ENCODE data around the gene KRT78. TPM values are rescaled to one million over a fixed set of nuclear protein-coding genes. Genes with fewer than 3 reads are reported as not detected.

KRT78 gene
- total and polyA plus RNA-seq, 2 donors (not counting 1 experiment from before 2014, with no cell fraction given) = not detected

DNA sequence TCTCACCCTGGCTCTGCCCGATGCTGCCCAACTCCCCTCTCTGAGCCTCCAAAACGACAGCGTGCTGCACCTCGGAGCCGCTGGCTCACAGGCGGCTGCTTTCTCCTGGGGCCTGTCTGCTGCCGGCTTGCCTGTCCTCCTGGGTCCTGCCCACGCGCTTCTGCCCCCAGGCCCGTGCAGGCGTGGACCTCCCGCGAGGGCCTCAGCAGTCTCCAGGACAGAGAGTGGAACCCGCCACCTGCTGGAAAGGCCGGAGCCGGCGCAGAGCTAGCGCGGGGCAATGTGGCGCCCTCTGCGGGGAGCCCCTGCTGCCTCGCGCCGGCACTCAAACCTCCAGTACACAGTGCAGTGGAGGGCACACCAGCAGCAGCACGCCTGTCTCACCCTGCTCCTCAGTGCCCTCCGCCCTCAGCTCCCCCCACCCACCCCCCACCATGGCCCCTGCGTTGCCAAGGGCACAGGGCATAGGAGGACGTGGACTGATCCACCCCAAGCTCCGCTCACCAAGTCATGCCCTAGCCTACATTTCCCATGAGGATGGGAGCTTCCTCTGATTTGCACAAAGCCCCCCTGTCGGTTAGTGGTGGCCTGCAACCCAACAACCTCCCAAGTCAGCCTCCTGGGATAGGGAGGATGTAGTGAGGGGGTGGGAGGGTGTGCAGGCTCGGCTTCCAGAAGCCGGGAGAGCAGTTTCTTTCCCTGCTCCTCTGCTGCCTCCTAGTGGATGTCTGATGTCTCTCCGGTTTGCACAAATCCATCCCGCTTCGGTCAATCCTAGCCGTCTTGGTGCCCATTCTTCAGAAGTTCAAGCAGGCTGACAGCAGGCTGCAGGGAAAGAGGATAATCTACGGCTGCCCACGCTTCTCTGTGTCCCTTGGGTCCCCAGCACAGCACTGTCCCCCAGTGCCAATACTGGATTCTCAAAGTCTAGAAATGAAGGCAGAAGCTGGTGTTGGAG lies 30.9 kb upstream of the KRT78 start:
- ATAC-seq (ENCODE audit: low read depth) (peak; percentile 89), DNase-seq (peak; percentile 69)
- 7% methylated on average over 34 of the region's 38 CpGs for WGBS (ENCODE audit: insufficient coverage)

More for the DNA sequence above, 30.9 kb upstream of the KRT78 start:
- Histone ChIP-seq H3K9ac (ENCODE audit: low read length) (no peak overlapping the region), H3K4me3 (ENCODE audit: control extremely low read depth in 1 of 5, extremely low read depth in 1 of 5, insufficient read depth in 1 of 5, low read depth in 2 of 5, low read length in 4 of 5) (peak overlapping the region in 2 of 5 experiments; percentile 20 to 31), H3K36me3 (replicated peaks in 1 of 2; ENCODE audit: control extremely low read depth in 1 of 2, control insufficient read depth in 1 of 2, extremely low read depth in 1 of 2, insufficient read depth in 2 of 2, low read length in 1 of 2) (no peaks in the 10 kb centered on the region), H3K27me3 (replicated peaks in 1 of 4; ENCODE audit: control extremely low read depth in 1 of 4, control insufficient read depth in 3 of 4, insufficient read depth in 4 of 4, low read length in 3 of 4) (peaks cover 0 to 27% (median 4%) of the 10 kb centered on the region in 4 experiments), H3K79me2 (ENCODE audit: control insufficient read depth, insufficient read depth, low read length) (no peaks in the 10 kb centered on the region), H3K4me1 (ENCODE audit: control insufficient read depth in 2 of 2, insufficient read depth in 2 of 2, low read length in 2 of 2) (peaks cover 7 to 12% of the 10 kb centered on the region in 2 donors), H2AFZ (ENCODE audit: insufficient read depth, low read depth, low read length, poor library complexity, severe bottlenecking) (peak overlapping the region; percentile 68), H3K27ac (ENCODE audit: low read length in 2 of 2) (no peak overlapping the region), H3K4me2 (replicated peaks; ENCODE audit: low read depth, low read length, poor library complexity, severe bottlenecking) (peak overlapping the region; percentile 67), H4K20me1 (ENCODE audit: control insufficient read depth, insufficient read depth, low read length, poor library complexity, severe bottlenecking) (no peaks in the 10 kb centered on the region), H3K9me3 (ENCODE audit: control extremely low read depth in 1 of 3, control insufficient read depth in 2 of 3, insufficient read depth in 1 of 3, low read length in 2 of 3) (no peaks in the 10 kb centered on the region)
- intact Hi-C loops (cut with micrococcal nuclease) = loop anchor here (2.0 to 10.0 kb wide), 3 partner anchors 295 to 725 kb away; no protein-coding TSS in a partner anchor
- POLR2A ChIA-PET = no interaction called here
- TF ChIP-seq EZH2 (IDR thresholded peaks at IDR 0.05; ENCODE audit: borderline replicate concordance, insufficient read depth, low read depth, low read length, poor library complexity, severe bottlenecking) = no peak
- TF ChIP-seq, protein P1, sequence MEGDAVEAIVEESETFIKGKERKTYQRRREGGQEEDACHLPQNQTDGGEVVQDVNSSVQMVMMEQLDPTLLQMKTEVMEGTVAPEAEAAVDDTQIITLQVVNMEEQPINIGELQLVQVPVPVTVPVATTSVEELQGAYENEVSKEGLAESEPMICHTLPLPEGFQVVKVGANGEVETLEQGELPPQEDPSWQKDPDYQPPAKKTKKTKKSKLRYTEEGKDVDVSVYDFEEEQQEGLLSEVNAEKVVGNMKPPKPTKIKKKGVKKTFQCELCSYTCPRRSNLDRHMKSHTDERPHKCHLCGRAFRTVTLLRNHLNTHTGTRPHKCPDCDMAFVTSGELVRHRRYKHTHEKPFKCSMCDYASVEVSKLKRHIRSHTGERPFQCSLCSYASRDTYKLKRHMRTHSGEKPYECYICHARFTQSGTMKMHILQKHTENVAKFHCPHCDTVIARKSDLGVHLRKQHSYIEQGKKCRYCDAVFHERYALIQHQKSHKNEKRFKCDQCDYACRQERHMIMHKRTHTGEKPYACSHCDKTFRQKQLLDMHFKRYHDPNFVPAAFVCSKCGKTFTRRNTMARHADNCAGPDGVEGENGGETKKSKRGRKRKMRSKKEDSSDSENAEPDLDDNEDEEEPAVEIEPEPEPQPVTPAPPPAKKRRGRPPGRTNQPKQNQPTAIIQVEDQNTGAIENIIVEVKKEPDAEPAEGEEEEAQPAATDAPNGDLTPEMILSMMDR (IDR thresholded peaks at IDR 0.05) = peak; percentile 72
- Mint-ChIP-seq H3K4me3 (peak overlapping the region; percentile 66), H3K27ac (no peak overlapping the region), H3K4me1 (peaks cover 13% of the 10 kb centered on the region), H3K27me3 (peaks cover 20% of the 10 kb centered on the region), H3K9me3 (ENCODE audit: insufficient read depth) (no peaks in the 10 kb centered on the region)
- CTCF ChIA-PET = interaction anchor here (0.6 to 10.0 kb wide), 15 partner anchors 10 to 725 kb away, joined by 3 to 260 read pairs (median 4); no protein-coding TSS in a partner anchor
